ENCODE data around the gene USP6. TPM values are rescaled to one million over a fixed set of nuclear protein-coding genes. Genes with fewer than 3 reads are reported as not detected.
A peak's percentile ranks its signal among the peaks of the same experiment; 100 is the strongest.

Gene USP6
- total RNA-seq, 1 experiment from 2014 or later, result 0.08 TPM

GRCh38 chr17:5194346-5194745, 78.5 kb downstream of the USP6 start:
- peaks cover 4% of the 10 kb centered on the region; the same call in 1 of the 2 replicates for H3K36me3 ChIP-seq (ENCODE audit: control insufficient read depth, insufficient read depth, low read length)
- no peak overlapping the region for H3K4me3 ChIP-seq (ENCODE audit: low read depth in 2 of 2, low read length in 2 of 2)
- intact Hi-C loops (cut with micrococcal nuclease; ENCODE audit: unreplicated experiment), result no loop called here
- H3K9me3 ChIP-seq (ENCODE audit: control insufficient read depth, insufficient read depth, low read depth, low read length), result peaks cover 12% of the 10 kb centered on the region; the same call in 1 of the 2 replicates
- ChIA-PET CTCF (no interaction called here), POLR2A (no interaction called here)
- TF ChIP-seq, protein P1, sequence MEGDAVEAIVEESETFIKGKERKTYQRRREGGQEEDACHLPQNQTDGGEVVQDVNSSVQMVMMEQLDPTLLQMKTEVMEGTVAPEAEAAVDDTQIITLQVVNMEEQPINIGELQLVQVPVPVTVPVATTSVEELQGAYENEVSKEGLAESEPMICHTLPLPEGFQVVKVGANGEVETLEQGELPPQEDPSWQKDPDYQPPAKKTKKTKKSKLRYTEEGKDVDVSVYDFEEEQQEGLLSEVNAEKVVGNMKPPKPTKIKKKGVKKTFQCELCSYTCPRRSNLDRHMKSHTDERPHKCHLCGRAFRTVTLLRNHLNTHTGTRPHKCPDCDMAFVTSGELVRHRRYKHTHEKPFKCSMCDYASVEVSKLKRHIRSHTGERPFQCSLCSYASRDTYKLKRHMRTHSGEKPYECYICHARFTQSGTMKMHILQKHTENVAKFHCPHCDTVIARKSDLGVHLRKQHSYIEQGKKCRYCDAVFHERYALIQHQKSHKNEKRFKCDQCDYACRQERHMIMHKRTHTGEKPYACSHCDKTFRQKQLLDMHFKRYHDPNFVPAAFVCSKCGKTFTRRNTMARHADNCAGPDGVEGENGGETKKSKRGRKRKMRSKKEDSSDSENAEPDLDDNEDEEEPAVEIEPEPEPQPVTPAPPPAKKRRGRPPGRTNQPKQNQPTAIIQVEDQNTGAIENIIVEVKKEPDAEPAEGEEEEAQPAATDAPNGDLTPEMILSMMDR (IDR thresholded peaks at IDR 0.05), result no peak
- TF ChIP-seq, protein P2, sequence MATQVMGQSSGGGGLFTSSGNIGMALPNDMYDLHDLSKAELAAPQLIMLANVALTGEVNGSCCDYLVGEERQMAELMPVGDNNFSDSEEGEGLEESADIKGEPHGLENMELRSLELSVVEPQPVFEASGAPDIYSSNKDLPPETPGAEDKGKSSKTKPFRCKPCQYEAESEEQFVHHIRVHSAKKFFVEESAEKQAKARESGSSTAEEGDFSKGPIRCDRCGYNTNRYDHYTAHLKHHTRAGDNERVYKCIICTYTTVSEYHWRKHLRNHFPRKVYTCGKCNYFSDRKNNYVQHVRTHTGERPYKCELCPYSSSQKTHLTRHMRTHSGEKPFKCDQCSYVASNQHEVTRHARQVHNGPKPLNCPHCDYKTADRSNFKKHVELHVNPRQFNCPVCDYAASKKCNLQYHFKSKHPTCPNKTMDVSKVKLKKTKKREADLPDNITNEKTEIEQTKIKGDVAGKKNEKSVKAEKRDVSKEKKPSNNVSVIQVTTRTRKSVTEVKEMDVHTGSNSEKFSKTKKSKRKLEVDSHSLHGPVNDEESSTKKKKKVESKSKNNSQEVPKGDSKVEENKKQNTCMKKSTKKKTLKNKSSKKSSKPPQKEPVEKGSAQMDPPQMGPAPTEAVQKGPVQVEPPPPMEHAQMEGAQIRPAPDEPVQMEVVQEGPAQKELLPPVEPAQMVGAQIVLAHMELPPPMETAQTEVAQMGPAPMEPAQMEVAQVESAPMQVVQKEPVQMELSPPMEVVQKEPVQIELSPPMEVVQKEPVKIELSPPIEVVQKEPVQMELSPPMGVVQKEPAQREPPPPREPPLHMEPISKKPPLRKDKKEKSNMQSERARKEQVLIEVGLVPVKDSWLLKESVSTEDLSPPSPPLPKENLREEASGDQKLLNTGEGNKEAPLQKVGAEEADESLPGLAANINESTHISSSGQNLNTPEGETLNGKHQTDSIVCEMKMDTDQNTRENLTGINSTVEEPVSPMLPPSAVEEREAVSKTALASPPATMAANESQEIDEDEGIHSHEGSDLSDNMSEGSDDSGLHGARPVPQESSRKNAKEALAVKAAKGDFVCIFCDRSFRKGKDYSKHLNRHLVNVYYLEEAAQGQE (IDR thresholded peaks at IDR 0.05; ENCODE audit: insufficient read depth in 1 of 2, low read depth in 2 of 2, low read length in 1 of 2), result no peak
- TF ChIP-seq TCF7L2 (IDR thresholded peaks at IDR 0.05; ENCODE audit: low read depth, low read length) (no peak), SIN3A (IDR thresholded peaks at IDR 0.05; ENCODE audit: borderline replicate concordance, insufficient read depth, low read depth, low read length) (no peak), POLR2AphosphoS5 (IDR thresholded peaks at IDR 0.05; ENCODE audit: low read depth, low read length) (no peak)
- in situ Hi-C loops (cut with HindIII; ENCODE audit: low pct_unique_long_range_greater_than_20kb, low sequenced_read_pairs), result no loop called here
- H3K27ac ChIP-seq (ENCODE audit: low read length), result no peak overlapping the region
- no peaks in the 10 kb centered on the region for H3K27me3 ChIP-seq (ENCODE audit: control insufficient read depth, insufficient read depth, low read length)
- no peak for ATAC-seq
- H3K4me1 ChIP-seq (ENCODE audit: control insufficient read depth, insufficient read depth, low read length), result no peaks in the 10 kb centered on the region
- BruUV-seq (replicated peaks), result TSS peak; percentile 49
- no peak for DNase-seq (ENCODE audit: low read depth, low spot score)

GRCh38 chr17:5198472-5198871, 82.6 kb downstream of the USP6 start:
- ChIA-PET POLR2A (no interaction called here), CTCF (interaction anchor here (1.2 kb wide), 1 partner anchor 40 kb away, joined by 4 read pairs; no protein-coding TSS in a partner anchor)
- Histone ChIP-seq H3K9me3 (ENCODE audit: control insufficient read depth, insufficient read depth, low read depth, low read length) (no peaks in the 10 kb centered on the region), H3K27ac (ENCODE audit: low read length) (no peak overlapping the region), H3K4me1 (ENCODE audit: control insufficient read depth, insufficient read depth, low read length) (peaks cover 1% of the 10 kb centered on the region), H3K36me3 (ENCODE audit: control insufficient read depth, insufficient read depth, low read length) (no peaks in the 10 kb centered on the region), H3K27me3 (ENCODE audit: control insufficient read depth, insufficient read depth, low read length) (no peaks in the 10 kb centered on the region), H3K4me3 (ENCODE audit: low read depth in 2 of 2, low read length in 2 of 2) (no peak overlapping the region)
- in situ Hi-C loops (cut with HindIII; ENCODE audit: low pct_unique_long_range_greater_than_20kb, low sequenced_read_pairs), result no loop called here
- no peak for ATAC-seq
- no peak for DNase-seq (ENCODE audit: low read depth, low spot score)
- TF ChIP-seq, protein P1 (IDR thresholded peaks at IDR 0.05), result no peak
- TF ChIP-seq TCF7L2 (IDR thresholded peaks at IDR 0.05; ENCODE audit: low read depth, low read length) (no peak), SIN3A (IDR thresholded peaks at IDR 0.05; ENCODE audit: borderline replicate concordance, insufficient read depth, low read depth, low read length) (no peak), POLR2AphosphoS5 (IDR thresholded peaks at IDR 0.05; ENCODE audit: low read depth, low read length) (no peak)
- TF ChIP-seq, protein P2 (IDR thresholded peaks at IDR 0.05; ENCODE audit: insufficient read depth in 1 of 2, low read depth in 2 of 2, low read length in 1 of 2), result no peak
- intact Hi-C loops (cut with micrococcal nuclease; ENCODE audit: unreplicated experiment), result loop anchor here (5.0 kb wide), 1 partner anchor 39 kb away; no protein-coding TSS in a partner anchor
- BruUV-seq (replicated peaks), result no TSS peak
